GM19043 (cell line): ENCODE data around the gene SAYSD1.

Source experiments
- ATAC-seq: cut with Tn5 transposase; IDR thresholded peaks from one replicate; pipeline ENCODE4 v1.9.1; 2021; ENCODE audit warnings: low read depth; ENCODE audit not compliant: unreplicated experiment

Gene SAYSD1

GRCh38 chr6:39059496-39060310 is 55.3 kb downstream of the SAYSD1 start:
- no peak for ATAC-seq

GRCh38 chr6:39058471-39059147 is 56.4 kb downstream of the SAYSD1 start:
- no peak for ATAC-seq

GRCh38 chr6:39057251-39058155 is 57.5 kb downstream of the SAYSD1 start:
- ATAC-seq = no peak

DNA sequence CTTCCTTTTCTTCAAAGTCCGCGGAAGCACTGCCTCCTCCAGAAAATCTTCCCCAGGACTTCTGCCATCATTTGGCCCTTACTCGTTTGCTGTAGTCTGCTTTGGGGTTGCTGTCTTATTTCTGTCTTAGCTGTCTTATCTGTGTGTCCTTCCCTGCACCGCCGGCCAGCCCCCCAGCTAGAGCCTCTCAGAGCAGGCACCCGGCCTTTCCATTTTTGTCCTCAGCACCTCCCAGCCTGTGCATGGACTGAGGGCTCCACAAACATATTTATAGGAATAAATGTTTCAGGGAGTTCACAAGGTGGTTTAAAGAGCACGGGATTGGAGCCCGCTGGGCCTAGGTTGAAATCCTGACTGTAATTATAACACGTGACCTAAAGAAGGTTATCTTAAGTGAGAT is 58.3 kb downstream of the SAYSD1 start:
- no peak for ATAC-seq

GRCh38 chr6:39056191-39056590 is 58.8 kb downstream of the SAYSD1 start:
- ATAC-seq = no peak

- ATAC-seq = no peak
These were observed 59.3 kb downstream of the SAYSD1 start for GRCh38 chr6:39055661-39056060.

DNA sequence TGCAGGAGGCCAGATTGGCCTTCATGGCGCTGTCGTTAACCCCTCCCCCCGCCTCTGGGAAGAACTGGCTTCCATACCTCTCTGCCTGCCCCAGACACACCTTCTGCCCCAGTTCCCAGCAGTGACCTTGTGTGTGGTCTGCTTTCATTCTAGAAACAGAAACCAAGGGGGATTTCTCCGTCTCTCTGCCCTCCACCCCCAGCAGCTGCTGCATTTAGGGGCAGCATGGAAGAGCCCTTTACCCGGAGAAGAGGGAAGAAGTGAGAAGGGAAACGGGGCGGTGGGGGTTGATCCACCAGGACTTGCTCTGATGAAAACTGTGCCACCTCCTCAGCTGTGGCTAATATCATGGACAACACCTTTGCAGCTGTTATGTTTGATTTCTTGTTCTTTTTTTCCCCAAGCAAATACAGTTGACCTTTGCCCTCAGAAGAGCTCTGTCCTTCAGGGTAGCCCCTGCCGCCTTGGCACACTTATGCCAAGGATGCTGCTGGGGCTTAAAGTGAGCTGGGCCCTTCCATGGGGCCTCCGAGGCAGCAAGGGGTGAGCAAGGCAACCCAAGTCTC is 60.3 kb downstream of the SAYSD1 start:
- no peak for ATAC-seq
